ENCODE measurements around the gene NCKAP5. TPM values are rescaled to one million over a fixed set of nuclear protein-coding genes. Genes with fewer than 3 reads are reported as not detected.

NCKAP5 gene
- total RNA-seq, 1 experiment from 2014 or later = not detected

GRCh38 chr2:133553251-133553650 lies 15.0 kb downstream of the NCKAP5 start:
- no TSS peak for BruUV-seq (replicated peaks)
- POLR2A ChIA-PET (ENCODE audit: unreplicated experiment) = no interaction called here
- no peak overlapping the region for H3K4me3 ChIP-seq
- no peaks in the 10 kb centered on the region for H3K9me3 ChIP-seq (ENCODE audit: insufficient read depth, low read depth)
- no peaks in the 10 kb centered on the region for H3K9me2 ChIP-seq (ENCODE audit: insufficient read depth)
- no peak for TF ChIP-seq EZH2 (IDR thresholded peaks at IDR 0.05; ENCODE audit: low read depth)
- no peak for TF ChIP-seq CTCF (conservative IDR thresholded peaks at IDR 0.05)
- no peaks in the 10 kb centered on the region for H3K36me3 ChIP-seq (ENCODE audit: low read depth)
- no peak overlapping the region for H3K4me2 ChIP-seq
- H4K20me1 ChIP-seq (ENCODE audit: insufficient read depth) = no peaks in the 10 kb centered on the region
- H3F3A ChIP-seq (ENCODE audit: insufficient read depth, low read depth) = no peaks in the 10 kb centered on the region
- no peaks in the 10 kb centered on the region for H3K79me2 ChIP-seq (ENCODE audit: low read depth)
- H2AFZ ChIP-seq = no peak overlapping the region
- no peaks in the 10 kb centered on the region for H3K4me1 ChIP-seq (replicated peaks; ENCODE audit: insufficient read depth)
- no peak for DNase-seq
- intact Hi-C loops (cut with micrococcal nuclease; ENCODE audit: unreplicated experiment) = no loop called here
- H3K27me3 ChIP-seq (ENCODE audit: insufficient read depth, low read depth) = 0 out of 2 replicates have a peak, but pooled peaks cover 3% of the 10 kb centered on the region
- no peak overlapping the region for H3K27ac ChIP-seq
- CTCF ChIA-PET = no interaction called here

GRCh38 chr2:133552821-133553220 lies 15.4 kb downstream of the NCKAP5 start:
- Histone ChIP-seq H3K27ac (no peak overlapping the region), H3K4me1 (replicated peaks; ENCODE audit: insufficient read depth) (no peaks in the 10 kb centered on the region), H3F3A (ENCODE audit: insufficient read depth, low read depth) (no peaks in the 10 kb centered on the region), H3K36me3 (ENCODE audit: low read depth) (no peaks in the 10 kb centered on the region), H3K27me3 (ENCODE audit: insufficient read depth, low read depth) (0 out of 2 replicates have a peak, but pooled peaks cover 3% of the 10 kb centered on the region), H4K20me1 (ENCODE audit: insufficient read depth) (no peaks in the 10 kb centered on the region), H3K9me3 (ENCODE audit: insufficient read depth, low read depth) (no peaks in the 10 kb centered on the region), H3K79me2 (ENCODE audit: low read depth) (no peaks in the 10 kb centered on the region), H3K9me2 (ENCODE audit: insufficient read depth) (no peaks in the 10 kb centered on the region), H3K4me2 (no peak overlapping the region), H2AFZ (no peak overlapping the region), H3K4me3 (no peak overlapping the region)
- ChIA-PET POLR2A (ENCODE audit: unreplicated experiment) (no interaction called here), CTCF (no interaction called here)
- no TSS peak for BruUV-seq (replicated peaks)
- TF ChIP-seq EZH2 (IDR thresholded peaks at IDR 0.05; ENCODE audit: low read depth) = no peak
- no peak for TF ChIP-seq CTCF (conservative IDR thresholded peaks at IDR 0.05)
- DNase-seq = no peak
- intact Hi-C loops (cut with micrococcal nuclease; ENCODE audit: unreplicated experiment) = no loop called here

GRCh38 chr2:133541797-133542196 lies 26.5 kb downstream of the NCKAP5 start:
- Histone ChIP-seq H4K20me1 (ENCODE audit: insufficient read depth) (no peaks in the 10 kb centered on the region), H2AFZ (no peak overlapping the region), H3K27me3 (ENCODE audit: insufficient read depth, low read depth) (peaks cover 25% of the 10 kb centered on the region), H3K4me1 (replicated peaks; ENCODE audit: insufficient read depth) (no peaks in the 10 kb centered on the region), H3K79me2 (ENCODE audit: low read depth) (no peaks in the 10 kb centered on the region), H3K9me2 (ENCODE audit: insufficient read depth) (no peaks in the 10 kb centered on the region), H3K9me3 (ENCODE audit: insufficient read depth, low read depth) (no peaks in the 10 kb centered on the region), H3K4me3 (no peak overlapping the region), H3K27ac (no peak overlapping the region), H3F3A (ENCODE audit: insufficient read depth, low read depth) (no peaks in the 10 kb centered on the region), H3K4me2 (no peak overlapping the region), H3K36me3 (ENCODE audit: low read depth) (no peaks in the 10 kb centered on the region)
- intact Hi-C loops (cut with micrococcal nuclease; ENCODE audit: unreplicated experiment) = no loop called here
- TF ChIP-seq EZH2 (IDR thresholded peaks at IDR 0.05; ENCODE audit: low read depth) (no peak), CTCF (conservative IDR thresholded peaks at IDR 0.05) (no peak)
- POLR2A ChIA-PET (ENCODE audit: unreplicated experiment) = no interaction called here
- CTCF ChIA-PET = no interaction called here
- no TSS peak for BruUV-seq (replicated peaks)
- no peak for DNase-seq
